TTC549 (cell line): ENCODE data around the gene CTDNEP1.

Source experiments
- FAIRE-seq: peaks from 2 replicates; lab custom pipeline; 2012; peaks lifted over from hg19 to GRCh38; lab: Jason Lieb, UNC

CTDNEP1 gene

GRCh38 chr17:7279448-7279847 is 27.9 kb upstream of the CTDNEP1 start:
- FAIRE-seq: no peak

- FAIRE-seq: no peak
These were observed 15.2 kb upstream of the CTDNEP1 start for GRCh38 chr17:7266784-7267183.

GRCh38 chr17:7263801-7264078 is 12.2 kb upstream of the CTDNEP1 start:
- no peak for FAIRE-seq

- FAIRE-seq: no peak
These were observed 11.6 kb upstream of the CTDNEP1 start for GRCh38 chr17:7262935-7263800.

- FAIRE-seq: no peak
These were observed 10.8 kb upstream of the CTDNEP1 start, which contains the start of gene CLDN7 for GRCh38 chr17:7262192-7262934. Gene CLDN7 (minus strand): TSS chr17:7262478. CDS start chr17:7262043, 435 bp downstream.

GRCh38 chr17:7261379-7262191 is 10.1 kb upstream of the CTDNEP1 start:
- no peak for FAIRE-seq

GRCh38 chr17:7260651-7261378 is 9.3 kb upstream of the CTDNEP1 start:
- no peak for FAIRE-seq

GRCh38 chr17:7260151-7260550 is 8.6 kb upstream of the CTDNEP1 start:
- FAIRE-seq: no peak

GRCh38 chr17:7259555-7259889 is 8.0 kb upstream of the CTDNEP1 start:
- no peak for FAIRE-seq

GRCh38 chr17:7258731-7259554 is 7.4 kb upstream of the CTDNEP1 start:
- FAIRE-seq: no peak

GRCh38 chr17:7256766-7257456 is 5.4 kb upstream of the CTDNEP1 start:
- no peak for FAIRE-seq

GRCh38 chr17:7254511-7254910 is 3.0 kb upstream of the CTDNEP1 start:
- no peak for FAIRE-seq

- FAIRE-seq: no peak
These were observed 1.5 kb upstream of the CTDNEP1 start for GRCh38 chr17:7253082-7253481.

- no peak for FAIRE-seq
These were observed 876 bp upstream of the CTDNEP1 start, which contains the start of gene ELP5 for GRCh38 chr17:7252176-7253043. Gene ELP5 (plus strand): TSS chr17:7252215. CDS start chr17:7252551, 336 bp downstream.

GRCh38 chr17:7250695-7251627 is 573 bp downstream of the CTDNEP1 start:
- no peak for FAIRE-seq

- no peak for FAIRE-seq
These were observed 1.7 kb downstream of the CTDNEP1 start for GRCh38 chr17:7249830-7250229.

GRCh38 chr17:7249214-7249613 is 2.3 kb downstream of the CTDNEP1 start:
- no peak for FAIRE-seq

- FAIRE-seq: no peak
These were observed 2.7 kb downstream of the CTDNEP1 start for GRCh38 chr17:7248796-7249195.
